Subcutaneous abdominal adipose tissue (tissue), 5 donors: ENCODE measurements around the gene STAP2.

Experiments
- H3K27ac ChIP-seq: one replicate; pipeline ENCODE4 v1.7.0; 2013; ENCODE audit warnings: low read depth, mild to moderate bottlenecking, inconsistent platforms, low read length, moderate library complexity
- H3K27me3 ChIP-seq, 5 donors: one replicate each; pipeline ENCODE4 v1.7.0; 2013; ENCODE audit warnings: low read length in 5 of 5, inconsistent platforms in 1 of 5; ENCODE audit not compliant: control insufficient read depth in 5 of 5, insufficient read depth in 4 of 5
- H3K36me3 ChIP-seq, 5 donors: one replicate each; pipeline ENCODE4 v1.7.0; 2013; ENCODE audit warnings: low read length in 5 of 5; ENCODE audit not compliant: control insufficient read depth in 5 of 5, insufficient read depth in 5 of 5
- H3K4me1 ChIP-seq, 5 donors: one replicate each; pipeline ENCODE4 v1.7.0; 2013; ENCODE audit warnings: low read length in 5 of 5, mild to moderate bottlenecking in 3 of 5, moderate library complexity in 1 of 5; ENCODE audit not compliant: control insufficient read depth in 5 of 5, insufficient read depth in 5 of 5
- H3K4me3 ChIP-seq, 5 donors: one replicate each; pipeline ENCODE4 v1.7.0; 2013; ENCODE audit warnings: low read length in 5 of 5, low read depth in 1 of 5
- H3K9ac ChIP-seq, 5 donors: one replicate each; pipeline ENCODE4 v1.7.0; 2013; ENCODE audit warnings: low read length in 5 of 5, mild to moderate bottlenecking in 4 of 5, moderate library complexity in 3 of 5
- H3K9me3 ChIP-seq, 5 donors: one replicate each; pipeline ENCODE4 v1.7.0; 2013; ENCODE audit warnings: low read length in 5 of 5; ENCODE audit not compliant: control insufficient read depth in 5 of 5
- donor health status: healthy.
- donor health status: healthy.
- donor health status: healthy.
- donor health status: healthy.
- donor health status: healthy.

STAP2 gene

GRCh38 chr19:4327877-4328242, 10.8 kb downstream of the STAP2 start:
- H3K36me3 ChIP-seq = no peaks in the 10 kb centered on the region
- H3K27ac ChIP-seq = no peak overlapping the region
- H3K27me3 ChIP-seq = peaks cover 0 to 11% (median 5%) of the 10 kb centered on the region in 5 donors
- peak overlapping the region in 1 of 5 donors; percentile 11 for H3K9ac ChIP-seq
- H3K4me1 ChIP-seq = peaks cover 0 to 25% (median 18%) of the 10 kb centered on the region in 5 donors
- no peaks in the 10 kb centered on the region for H3K9me3 ChIP-seq
- H3K4me3 ChIP-seq = peak overlapping the region; percentile 44 to 80 (median 51)

- Histone ChIP-seq H3K9ac (no peak overlapping the region), H3K27me3 (peaks cover 0 to 11% (median 5%) of the 10 kb centered on the region in 5 donors), H3K4me1 (peaks cover 0 to 25% (median 18%) of the 10 kb centered on the region in 5 donors), H3K36me3 (no peaks in the 10 kb centered on the region), H3K4me3 (peak overlapping the region; percentile 44 to 80 (median 51)), H3K9me3 (peaks cover 0 to 3% (median 0%) of the 10 kb centered on the region in 5 donors), H3K27ac (no peak overlapping the region)
Measured at GRCh38 chr19:4327252-4327876, 11.3 kb downstream of the STAP2 start.

- Histone ChIP-seq H3K27ac (no peak overlapping the region), H3K4me3 (peak overlapping the region in 2 of 5 donors; percentile 51 to 80), H3K27me3 (peaks cover 0 to 11% (median 5%) of the 10 kb centered on the region in 5 donors), H3K9me3 (peaks cover 0 to 4% (median 0%) of the 10 kb centered on the region in 5 donors), H3K36me3 (no peaks in the 10 kb centered on the region), H3K4me1 (peaks cover 0 to 25% (median 18%) of the 10 kb centered on the region in 5 donors), H3K9ac (no peak overlapping the region)
Measured at GRCh38 chr19:4326837-4327251, 11.8 kb downstream of the STAP2 start.

GRCh38 chr19:4326215-4326836, 12.3 kb downstream of the STAP2 start:
- H3K4me3 ChIP-seq = no peak overlapping the region
- peaks cover 0 to 25% (median 18%) of the 10 kb centered on the region in 5 donors for H3K4me1 ChIP-seq
- H3K27ac ChIP-seq = no peak overlapping the region
- peaks cover 0 to 11% (median 5%) of the 10 kb centered on the region in 5 donors for H3K27me3 ChIP-seq
- H3K9me3 ChIP-seq = peaks cover 0 to 4% (median 0%) of the 10 kb centered on the region in 5 donors
- H3K36me3 ChIP-seq = no peaks in the 10 kb centered on the region
- no peak overlapping the region for H3K9ac ChIP-seq

GRCh38 chr19:4324228-4324627, 14.4 kb downstream of the STAP2 start:
- H3K27me3 ChIP-seq = peaks cover 0 to 11% (median 7%) of the 10 kb centered on the region in 5 donors
- no peaks in the 10 kb centered on the region for H3K36me3 ChIP-seq
- no peak overlapping the region for H3K9ac ChIP-seq
- peaks cover 0 to 23% (median 18%) of the 10 kb centered on the region in 5 donors for H3K4me1 ChIP-seq
- H3K9me3 ChIP-seq = peaks cover 0 to 4% (median 0%) of the 10 kb centered on the region in 5 donors
- H3K4me3 ChIP-seq = no peak overlapping the region
- no peak overlapping the region for H3K27ac ChIP-seq

GRCh38 chr19:4323692-4324091, 14.9 kb downstream of the STAP2 start:
- H3K4me3 ChIP-seq = no peak overlapping the region
- H3K36me3 ChIP-seq = no peaks in the 10 kb centered on the region
- peaks cover 0 to 11% (median 7%) of the 10 kb centered on the region in 5 donors for H3K27me3 ChIP-seq
- H3K4me1 ChIP-seq = peaks cover 0 to 18% (median 17%) of the 10 kb centered on the region in 5 donors
- H3K27ac ChIP-seq = no peak overlapping the region
- peaks cover 0 to 4% (median 0%) of the 10 kb centered on the region in 5 donors for H3K9me3 ChIP-seq
- H3K9ac ChIP-seq = no peak overlapping the region

GRCh38 chr19:4322942-4323665, 15.5 kb downstream of the STAP2 start:
- no peaks in the 10 kb centered on the region for H3K36me3 ChIP-seq
- H3K4me3 ChIP-seq = no peak overlapping the region
- H3K27ac ChIP-seq = no peak overlapping the region
- peaks cover 0 to 15% (median 14%) of the 10 kb centered on the region in 5 donors for H3K4me1 ChIP-seq
- H3K9ac ChIP-seq = no peak overlapping the region
- H3K27me3 ChIP-seq = peaks cover 0 to 11% (median 7%) of the 10 kb centered on the region in 5 donors
- peaks cover 0 to 4% (median 0%) of the 10 kb centered on the region in 5 donors for H3K9me3 ChIP-seq

- peaks cover 0 to 4% (median 0%) of the 10 kb centered on the region in 5 donors for H3K9me3 ChIP-seq
- no peaks in the 10 kb centered on the region for H3K4me1 ChIP-seq
- H3K27me3 ChIP-seq = peaks cover 0 to 2% (median 0%) of the 10 kb centered on the region in 5 donors
- H3K27ac ChIP-seq = no peak overlapping the region
- no peak overlapping the region for H3K9ac ChIP-seq
- H3K4me3 ChIP-seq = no peak overlapping the region
- no peaks in the 10 kb centered on the region for H3K36me3 ChIP-seq
Measured at GRCh38 chr19:4320419-4320818, 18.2 kb downstream of the STAP2 start.

- Histone ChIP-seq H3K4me3 (no peak overlapping the region), H3K36me3 (no peaks in the 10 kb centered on the region), H3K4me1 (peaks cover 0 to 1% (median under 1%) of the 10 kb centered on the region in 5 donors), H3K9ac (no peak overlapping the region), H3K27ac (no peak overlapping the region), H3K27me3 (peaks cover 0 to 2% (median 0%) of the 10 kb centered on the region in 5 donors), H3K9me3 (peaks cover 0 to 4% (median 0%) of the 10 kb centered on the region in 5 donors)
Measured at GRCh38 chr19:4319067-4319718, 19.4 kb downstream of the STAP2 start.
